Stimulated activated memory B cell treated with anti-CD40 and anti-IgM and Interleukin-4, amounts not matched to agents 10 μg/mL and 1 μg/mL and 100 μg/mL, for 72 hours (primary cell): ENCODE measurements around the gene SEMA3B.
"Not testable (repeated sequence)": the region's sequence is repeated elsewhere in the genome, so short reads cannot be mapped to it uniquely, and the experiment has no call there.

Experiments
- ATAC-seq: fragments of 150-1000 bp; cut with Tn5 transposase; 2 replicates; pipeline ENCODE4 v1.10.0; 2021
- H3K27ac Mint-ChIP-seq: one replicate; pipeline ENCODE4 v1.8.0; 2022; ENCODE audit warnings: mild to moderate bottlenecking, mixed read lengths
- H3K27me3 Mint-ChIP-seq: one replicate; pipeline ENCODE4 v1.8.0; 2022; ENCODE audit warnings: mixed read lengths
- H3K36me3 Mint-ChIP-seq: one replicate; pipeline ENCODE4 v1.8.0; 2022; ENCODE audit warnings: mixed read lengths
- H3K4me1 Mint-ChIP-seq: one replicate; pipeline ENCODE4 v1.8.0; 2022; ENCODE audit warnings: mixed read lengths
- H3K4me3 Mint-ChIP-seq: one replicate; pipeline ENCODE4 v1.8.0; 2022; ENCODE audit warnings: mild to moderate bottlenecking, moderate library complexity, mixed read lengths
- H3K9me3 Mint-ChIP-seq: one replicate; pipeline ENCODE4 v1.8.0; 2022; ENCODE audit warnings: mixed read lengths

The SEMA3B gene

DNA sequence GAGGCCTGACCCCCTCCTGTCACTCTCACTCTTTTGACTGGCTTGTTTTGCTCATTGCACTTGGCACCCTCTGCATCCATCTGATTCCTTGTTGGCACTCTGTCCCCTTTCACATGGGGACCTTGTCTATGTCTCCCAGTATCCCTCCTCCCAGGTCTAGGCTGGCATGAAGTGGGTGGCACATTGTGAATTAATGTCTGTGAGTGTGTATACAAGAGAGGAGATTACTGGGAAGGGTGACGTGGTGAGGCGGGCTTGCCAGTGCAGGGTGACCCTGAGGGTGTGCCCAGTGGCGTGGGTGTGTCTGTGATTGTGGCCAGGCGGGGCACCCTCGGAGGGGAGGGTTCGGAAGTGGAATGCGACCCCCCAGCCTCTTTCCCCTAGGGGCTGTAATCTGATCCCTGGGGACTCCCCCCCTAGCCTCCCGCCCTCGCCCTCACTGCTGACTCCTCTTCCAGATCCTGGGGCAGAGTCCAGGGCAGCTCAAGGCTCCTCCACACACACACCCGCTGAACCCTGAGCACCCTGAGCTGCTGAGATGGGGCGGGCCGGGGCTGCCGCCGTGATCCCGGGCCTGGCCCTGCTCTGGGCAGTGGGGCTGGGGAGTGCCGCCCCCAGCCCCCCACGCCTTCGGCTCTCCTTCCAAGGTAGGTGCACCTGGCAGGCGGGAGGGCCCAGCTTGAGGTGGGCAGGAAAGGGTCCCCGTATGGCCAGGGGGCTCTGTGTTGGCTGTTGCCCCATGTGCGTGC is at the start of gene SEMA3B:
TSS of gene SEMA3B (plus strand) at position 445 of the 749 bp plus-strand sequence. CDS start at position 539, 94 bp downstream.
- peaks cover 19% of the 10 kb centered on the region for H3K27me3 Mint-ChIP-seq
- ATAC-seq: no peak
- H3K4me1 Mint-ChIP-seq: peaks cover 17% of the 10 kb centered on the region
- H3K9me3 Mint-ChIP-seq: no peaks in the 10 kb centered on the region
- no peaks in the 10 kb centered on the region for H3K36me3 Mint-ChIP-seq
- H3K4me3 Mint-ChIP-seq: no peak within 1 kb of the TSS
- H3K27ac Mint-ChIP-seq: no peak within 1 kb of the TSS

- H3K4me3 Mint-ChIP-seq: no peak overlapping the region
- no peaks in the 10 kb centered on the region for H3K4me1 Mint-ChIP-seq
- H3K9me3 Mint-ChIP-seq: no peaks in the 10 kb centered on the region
- no peak overlapping the region for H3K27ac Mint-ChIP-seq
- peaks cover 35% of the 10 kb centered on the region for H3K27me3 Mint-ChIP-seq
- ATAC-seq: no peak
- no peaks in the 10 kb centered on the region for H3K36me3 Mint-ChIP-seq
These were observed 49.7 kb upstream of the SEMA3B start for GRCh38 chr3:50219285-50219684.

DNA sequence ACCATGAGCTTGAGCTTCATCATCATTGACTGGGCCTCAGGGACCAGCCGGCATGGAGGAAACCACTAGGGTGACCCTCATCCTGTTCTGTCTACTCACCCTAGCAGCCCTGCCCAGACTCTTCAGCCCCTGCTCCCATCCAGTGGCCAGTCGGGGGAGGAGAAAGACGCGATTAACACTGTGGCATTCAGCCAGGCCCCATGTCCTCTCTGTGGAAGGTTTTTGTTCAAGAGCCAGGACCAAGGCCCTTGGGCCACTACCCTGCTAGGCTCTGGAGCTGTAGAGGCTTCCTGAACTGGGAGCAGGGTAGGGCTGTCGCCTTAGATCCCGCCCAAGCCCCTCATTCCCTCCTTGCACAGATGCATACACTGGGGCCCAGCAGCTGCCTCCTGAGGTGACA is 48.8 kb upstream of the SEMA3B start:
- Mint-ChIP-seq H3K27ac (no peak overlapping the region), H3K4me1 (peaks cover 1% of the 10 kb centered on the region), H3K36me3 (no peaks in the 10 kb centered on the region), H3K4me3 (no peak overlapping the region), H3K9me3 (no peaks in the 10 kb centered on the region), H3K27me3 (peaks cover 35% of the 10 kb centered on the region)
- ATAC-seq: no peak

DNA sequence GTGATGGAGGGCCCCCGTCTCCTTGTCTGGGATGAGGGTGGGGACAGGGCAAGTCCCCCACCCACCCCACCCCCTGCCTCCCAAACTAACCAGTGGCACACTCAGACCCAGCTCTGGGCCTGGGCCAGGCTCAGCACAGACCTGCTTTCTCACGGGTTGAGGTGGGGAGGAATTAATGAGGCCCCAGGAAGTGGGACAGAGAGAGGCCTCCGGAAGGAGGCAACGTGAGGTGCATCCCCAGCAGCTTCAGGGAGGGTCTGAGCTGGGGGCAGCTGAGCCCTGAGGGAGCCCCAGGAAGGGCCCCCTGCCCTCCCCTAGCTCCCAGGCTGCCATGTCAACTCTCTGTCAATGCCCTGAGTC is 47.9 kb upstream of the SEMA3B start:
- no peak overlapping the region for H3K27ac Mint-ChIP-seq
- no peak overlapping the region for H3K4me3 Mint-ChIP-seq
- no peak for ATAC-seq
- peaks cover 10% of the 10 kb centered on the region for H3K4me1 Mint-ChIP-seq
- peaks cover 30% of the 10 kb centered on the region for H3K27me3 Mint-ChIP-seq
- no peaks in the 10 kb centered on the region for H3K9me3 Mint-ChIP-seq
- no peaks in the 10 kb centered on the region for H3K36me3 Mint-ChIP-seq

DNA sequence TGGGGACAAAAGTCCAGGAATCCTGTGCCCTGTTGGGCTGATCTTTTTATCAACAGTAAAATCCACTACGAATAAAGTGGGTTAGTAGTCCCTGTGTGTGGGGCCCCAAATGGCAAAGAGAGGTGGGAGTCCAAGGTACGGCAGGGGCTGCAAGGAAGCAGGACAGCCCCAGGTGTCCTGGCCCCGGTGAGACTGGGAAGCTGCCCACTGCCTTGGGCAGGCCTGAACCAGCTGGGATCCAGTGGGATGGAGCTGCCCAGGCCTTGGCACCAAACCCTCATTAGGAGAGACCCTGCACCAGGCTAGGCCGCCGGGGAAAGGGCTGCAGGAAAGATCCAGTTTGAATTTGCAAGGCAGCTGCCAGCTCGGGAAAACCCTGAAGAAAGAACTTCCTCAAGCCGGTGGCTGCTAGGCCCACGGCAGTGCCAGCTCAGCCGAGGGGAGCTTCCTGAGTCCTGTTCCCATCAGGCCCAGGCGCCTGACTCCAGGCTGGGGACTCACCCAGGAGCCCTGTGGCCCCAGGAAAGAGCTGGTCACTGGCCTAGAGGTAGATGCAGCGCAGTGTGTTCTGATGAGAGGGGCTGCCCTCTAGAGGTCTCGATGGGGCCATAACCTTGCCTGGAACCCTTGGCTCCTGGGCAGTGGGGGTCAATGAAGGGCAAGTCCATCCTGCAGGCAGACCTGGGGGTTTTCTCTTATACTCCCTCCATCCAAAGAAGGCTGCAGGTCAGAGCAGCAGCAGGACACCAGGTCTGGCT is 47.4 kb upstream of the SEMA3B start:
- Mint-ChIP-seq H3K4me3 (no peak overlapping the region), H3K4me1 (peaks cover 15% of the 10 kb centered on the region), H3K36me3 (no peaks in the 10 kb centered on the region), H3K9me3 (no peaks in the 10 kb centered on the region), H3K27ac (no peak overlapping the region), H3K27me3 (peaks cover 30% of the 10 kb centered on the region)
- no peak for ATAC-seq

- Mint-ChIP-seq H3K27ac (no peak overlapping the region), H3K9me3 (no peaks in the 10 kb centered on the region), H3K4me1 (peaks cover 21% of the 10 kb centered on the region), H3K36me3 (no peaks in the 10 kb centered on the region), H3K4me3 (no peak overlapping the region), H3K27me3 (peaks cover 26% of the 10 kb centered on the region)
- no peak for ATAC-seq
These were observed 46.8 kb upstream of the SEMA3B start for GRCh38 chr3:50222169-50222528.

GRCh38 chr3:50224639-50225038 is 44.3 kb upstream of the SEMA3B start:
- Mint-ChIP-seq H3K36me3 (no peaks in the 10 kb centered on the region), H3K9me3 (no peaks in the 10 kb centered on the region), H3K4me3 (peak overlapping the region; percentile 13), H3K4me1 (peaks cover 40% of the 10 kb centered on the region), H3K27me3 (peaks cover 21% of the 10 kb centered on the region), H3K27ac (no peak overlapping the region)
- no peak for ATAC-seq

GRCh38 chr3:50226888-50227389 is 42.0 kb upstream of the SEMA3B start:
- H3K4me1 Mint-ChIP-seq: peaks cover 57% of the 10 kb centered on the region
- H3K27ac Mint-ChIP-seq: peak overlapping the region; percentile 88

DNA sequence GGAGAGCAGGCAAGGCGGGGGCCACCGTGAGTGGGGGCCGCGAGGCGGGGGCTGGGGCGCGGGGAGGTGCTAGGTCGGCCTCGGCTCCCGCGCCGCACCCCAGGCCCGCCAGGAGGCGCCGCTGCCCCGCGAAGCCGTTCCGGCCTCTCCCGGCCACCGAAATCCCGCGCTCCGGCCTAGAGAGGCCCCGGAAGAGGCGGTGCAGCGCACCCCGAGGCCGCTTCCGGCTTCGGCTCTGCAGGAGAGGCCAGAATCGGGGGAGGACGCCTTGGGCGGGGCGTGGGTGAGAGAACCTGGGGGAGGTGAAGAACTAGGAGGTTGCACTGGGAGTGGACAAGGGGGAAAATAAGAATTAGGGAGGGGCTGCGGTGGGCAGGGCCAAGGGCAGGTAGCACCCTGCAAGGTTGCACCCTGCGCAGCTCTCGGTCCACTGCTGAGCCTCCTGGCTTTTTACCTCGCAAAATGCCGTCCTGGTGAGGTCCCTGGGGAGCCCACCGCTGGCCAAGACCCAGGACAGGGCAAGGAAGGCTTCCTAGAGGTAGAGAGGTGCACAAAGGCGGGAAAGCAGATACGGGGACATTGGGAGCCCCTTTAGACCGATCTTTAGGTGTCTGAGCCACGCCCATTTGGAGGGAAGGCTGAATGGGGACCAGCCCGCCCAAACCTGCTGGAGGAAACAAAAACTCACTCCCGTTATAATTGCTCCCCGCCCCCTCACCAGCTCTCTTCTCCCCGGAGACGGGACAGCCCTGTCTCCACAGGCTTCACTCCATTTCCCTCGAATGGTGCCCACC is 41.4 kb upstream of the SEMA3B start:
- H3K36me3 Mint-ChIP-seq: no peaks in the 10 kb centered on the region
- ATAC-seq: peak; percentile 92
- peaks cover 60% of the 10 kb centered on the region for H3K4me1 Mint-ChIP-seq
- H3K27me3 Mint-ChIP-seq: peaks cover 13% of the 10 kb centered on the region
- peak overlapping the region; percentile 98 for H3K4me3 Mint-ChIP-seq
- H3K27ac Mint-ChIP-seq: peak overlapping the region; percentile 88
- H3K9me3 Mint-ChIP-seq: no peaks in the 10 kb centered on the region

More at GRCh38 chr3:50226888-50227389, 42.0 kb upstream of the SEMA3B start:
- ATAC-seq: peak; percentile 38
- Mint-ChIP-seq H3K9me3 (no peaks in the 10 kb centered on the region), H3K36me3 (no peaks in the 10 kb centered on the region), H3K4me3 (peak overlapping the region; percentile 98), H3K27me3 (peaks cover 13% of the 10 kb centered on the region)

DNA sequence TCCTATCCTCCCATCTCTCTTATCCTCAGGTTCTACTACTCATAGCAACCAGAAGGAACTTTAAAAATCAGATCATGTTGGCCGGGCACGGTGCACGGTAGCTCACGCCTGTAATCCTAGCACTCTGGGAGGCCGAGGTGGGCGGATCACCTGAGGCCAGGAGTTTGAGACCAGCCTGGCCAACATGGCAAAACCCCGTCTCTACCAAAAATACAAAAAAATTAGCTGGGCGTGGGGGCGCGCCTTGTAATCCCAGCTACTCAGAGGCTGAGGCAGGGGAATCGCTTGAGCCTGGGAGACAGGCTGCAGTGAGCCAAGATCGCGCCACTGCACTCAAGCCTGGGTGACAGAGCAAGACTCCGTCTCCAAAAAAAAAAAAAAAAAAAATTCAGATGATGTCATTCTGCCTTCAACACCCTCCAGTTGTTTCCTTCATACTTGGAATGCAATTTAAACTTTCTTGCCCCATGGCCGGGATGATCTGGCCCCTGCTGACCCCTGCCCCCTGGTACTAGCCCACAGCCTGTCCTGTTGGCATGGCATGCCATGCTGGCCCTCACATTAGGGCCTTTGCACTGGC is 40.7 kb upstream of the SEMA3B start:
- H3K9me3 Mint-ChIP-seq, H3K36me3 Mint-ChIP-seq, ATAC-seq: not testable (repeated sequence)
- H3K4me1 Mint-ChIP-seq: peaks cover 67% of the 10 kb centered on the region
- H3K27ac Mint-ChIP-seq: peak overlapping the region; percentile 88
- peak overlapping the region; percentile 98 for H3K4me3 Mint-ChIP-seq
- H3K27me3 Mint-ChIP-seq: peaks cover 13% of the 10 kb centered on the region

DNA sequence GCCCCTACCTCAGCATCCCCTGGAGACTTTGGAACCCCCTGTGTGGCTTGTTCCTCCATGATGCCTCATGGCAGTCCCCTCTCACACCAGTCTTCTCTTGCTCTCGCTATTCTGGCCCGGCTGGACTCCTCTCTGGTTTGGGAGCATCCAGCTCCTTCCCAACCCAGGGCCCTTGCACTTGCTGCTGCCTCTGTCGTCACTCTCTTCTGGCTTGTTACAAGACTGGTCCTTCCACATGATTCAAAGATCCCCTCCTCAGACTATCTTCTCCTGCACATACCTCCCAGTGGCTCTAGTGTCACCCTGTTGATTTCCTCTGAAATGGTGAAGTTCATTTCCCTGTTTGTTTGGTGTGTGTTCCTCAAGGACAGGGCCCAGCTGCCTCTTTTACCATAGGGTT is 39.5 kb upstream of the SEMA3B start:
- Mint-ChIP-seq H3K9me3 (no peaks in the 10 kb centered on the region), H3K4me3 (no peak overlapping the region), H3K36me3 (no peaks in the 10 kb centered on the region), H3K27ac (peak overlapping the region; percentile 59), H3K27me3 (peaks cover 7% of the 10 kb centered on the region), H3K4me1 (peaks cover 71% of the 10 kb centered on the region)
- ATAC-seq: no peak

DNA sequence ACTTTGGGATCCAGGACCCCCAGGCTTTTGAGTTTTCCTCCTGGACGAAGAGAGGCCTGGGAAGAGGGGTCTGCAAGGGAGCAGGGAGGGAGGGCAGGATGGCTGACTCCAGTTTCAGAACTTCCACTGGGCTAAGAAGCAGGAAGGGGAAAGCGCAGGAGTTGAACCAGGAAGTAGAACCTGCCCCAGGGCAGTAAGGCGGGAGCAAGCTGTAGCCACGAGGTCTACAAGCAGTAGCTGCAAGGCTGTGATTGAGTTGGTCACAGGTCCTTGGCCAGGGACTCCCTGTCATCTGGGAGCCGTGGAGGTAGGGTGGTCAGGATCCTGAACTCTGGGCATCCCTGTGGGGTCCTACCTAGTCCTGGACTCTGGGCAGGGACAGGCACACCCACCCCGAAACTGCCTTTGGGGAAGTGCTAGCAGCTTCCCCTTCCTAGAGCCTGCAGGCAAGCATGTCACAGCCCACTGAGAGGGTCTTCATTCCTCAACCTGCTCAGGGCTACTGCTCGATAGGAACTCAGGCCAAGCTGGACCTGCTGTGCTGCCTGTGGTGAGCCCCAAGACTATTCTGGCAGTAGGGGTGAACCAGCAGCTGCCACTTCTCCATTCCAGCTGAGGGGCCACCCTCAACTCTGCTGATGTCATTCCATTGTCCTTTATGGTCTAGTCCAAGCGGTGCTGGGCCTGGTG is 38.7 kb upstream of the SEMA3B start:
- no peaks in the 10 kb centered on the region for H3K9me3 Mint-ChIP-seq
- H3K4me1 Mint-ChIP-seq: peaks cover 73% of the 10 kb centered on the region
- ATAC-seq: no peak
- no peaks in the 10 kb centered on the region for H3K36me3 Mint-ChIP-seq
- no peaks in the 10 kb centered on the region for H3K27me3 Mint-ChIP-seq
- H3K4me3 Mint-ChIP-seq: no peak overlapping the region
- peak overlapping the region; percentile 59 for H3K27ac Mint-ChIP-seq

GRCh38 chr3:50230794-50231125 is 38.2 kb upstream of the SEMA3B start:
- Mint-ChIP-seq H3K9me3 (no peaks in the 10 kb centered on the region), H3K27ac (peak overlapping the region; percentile 59), H3K4me3 (no peak overlapping the region), H3K36me3 (no peaks in the 10 kb centered on the region), H3K4me1 (peaks cover 73% of the 10 kb centered on the region), H3K27me3 (no peaks in the 10 kb centered on the region)
- no peak for ATAC-seq

DNA sequence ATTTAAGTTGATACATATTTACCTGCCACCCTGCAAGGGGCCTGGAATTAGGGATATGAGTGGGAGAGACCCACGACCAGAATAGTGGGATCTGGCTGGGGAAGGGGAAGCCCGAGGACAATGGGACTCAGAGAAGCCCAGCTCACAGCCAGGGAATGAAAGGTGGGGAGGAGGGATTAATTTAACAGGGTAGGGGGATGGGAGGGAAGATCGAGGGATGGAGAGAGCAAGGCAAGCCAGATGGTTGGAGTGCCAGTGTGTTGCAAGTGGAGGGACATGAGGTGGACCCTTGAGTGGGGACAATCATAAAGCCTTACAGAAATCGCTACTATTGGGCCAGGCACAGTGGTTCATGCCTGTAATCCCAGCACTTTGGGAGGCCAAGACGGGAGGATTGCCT is 37.4 kb upstream of the SEMA3B start:
- Mint-ChIP-seq H3K27ac (no peak overlapping the region), H3K9me3 (no peaks in the 10 kb centered on the region), H3K36me3 (peaks cover 2% of the 10 kb centered on the region), H3K4me3 (no peak overlapping the region), H3K27me3 (no peaks in the 10 kb centered on the region), H3K4me1 (peaks cover 65% of the 10 kb centered on the region)
- no peak for ATAC-seq
